Esophagus squamous epithelium (tissue), 4 donors: ENCODE results near the gene CDC42BPA.

Experiments
- CTCF ChIP-seq, 6 experiments: fragments of 450-650 bp in 4 of 6; fragments of 200-600 bp in 2 of 6; sonication (generic) in 2 of 6; IDR thresholded peaks; one replicate each; pipeline ENCODE4 v1.5.1; 2016 to 2019; ENCODE audit warnings: antibody characterized with exemption in 6 of 6, mild to moderate bottlenecking in 4 of 6, moderate library complexity in 4 of 6
- POLR2A ChIP-seq, 4 donors: fragments of 450-650 bp; IDR thresholded peaks; one replicate each; pipeline ENCODE4 v1.6.1; 2017; ENCODE audit warnings: antibody characterized with exemption in 4 of 4, mild to moderate bottlenecking in 4 of 4, moderate library complexity in 3 of 4

- TF ChIP-seq POLR2A (IDR thresholded peaks at IDR 0.05): no peak
- TF ChIP-seq CTCF (IDR thresholded peaks at IDR 0.05): no peak
Measured at GRCh38 chr1:226948051-226948450, 370.2 kb downstream of the CDC42BPA start.
